ENCODE data around the gene SGTA.

Gene SGTA

DNA sequence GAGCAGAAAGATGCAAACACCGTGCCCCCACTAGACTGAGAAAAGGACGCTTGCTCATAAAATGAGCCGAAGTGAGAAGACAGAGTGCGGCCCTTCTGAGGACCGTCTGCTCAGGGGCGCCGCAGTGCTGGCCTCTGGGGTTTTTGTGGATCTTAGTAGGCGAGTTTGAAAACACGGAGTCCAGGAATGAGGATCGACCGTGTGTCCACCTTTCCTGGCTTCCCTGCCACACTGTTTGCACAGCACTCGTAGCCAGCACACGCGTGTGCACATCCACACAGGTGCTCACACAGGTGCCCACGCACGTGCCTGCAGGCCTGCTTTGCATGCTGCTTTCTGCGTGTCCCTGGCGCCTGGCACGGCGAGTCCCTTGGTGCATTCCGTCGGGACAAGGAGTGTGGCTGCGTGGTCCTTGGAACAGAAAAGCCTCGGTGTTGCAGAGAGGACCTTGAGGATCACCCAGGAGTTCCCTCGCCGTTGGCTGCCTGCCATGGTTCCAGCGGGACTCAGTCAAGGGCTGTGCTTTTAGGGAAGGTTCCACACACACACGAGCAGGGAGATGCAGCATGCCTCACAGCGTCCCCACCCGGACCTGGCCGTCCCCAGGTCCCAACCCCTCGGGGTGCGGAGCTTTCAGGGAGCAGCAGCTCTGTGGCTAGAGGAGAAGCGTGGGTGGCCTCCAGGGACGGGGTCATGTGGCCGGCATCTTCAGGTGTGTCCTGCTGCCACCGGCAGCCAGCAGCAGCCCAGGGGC, 26.5 kb upstream of the SGTA start:
- no peak for DNase-seq (ENCODE audit: low read depth)

DNA sequence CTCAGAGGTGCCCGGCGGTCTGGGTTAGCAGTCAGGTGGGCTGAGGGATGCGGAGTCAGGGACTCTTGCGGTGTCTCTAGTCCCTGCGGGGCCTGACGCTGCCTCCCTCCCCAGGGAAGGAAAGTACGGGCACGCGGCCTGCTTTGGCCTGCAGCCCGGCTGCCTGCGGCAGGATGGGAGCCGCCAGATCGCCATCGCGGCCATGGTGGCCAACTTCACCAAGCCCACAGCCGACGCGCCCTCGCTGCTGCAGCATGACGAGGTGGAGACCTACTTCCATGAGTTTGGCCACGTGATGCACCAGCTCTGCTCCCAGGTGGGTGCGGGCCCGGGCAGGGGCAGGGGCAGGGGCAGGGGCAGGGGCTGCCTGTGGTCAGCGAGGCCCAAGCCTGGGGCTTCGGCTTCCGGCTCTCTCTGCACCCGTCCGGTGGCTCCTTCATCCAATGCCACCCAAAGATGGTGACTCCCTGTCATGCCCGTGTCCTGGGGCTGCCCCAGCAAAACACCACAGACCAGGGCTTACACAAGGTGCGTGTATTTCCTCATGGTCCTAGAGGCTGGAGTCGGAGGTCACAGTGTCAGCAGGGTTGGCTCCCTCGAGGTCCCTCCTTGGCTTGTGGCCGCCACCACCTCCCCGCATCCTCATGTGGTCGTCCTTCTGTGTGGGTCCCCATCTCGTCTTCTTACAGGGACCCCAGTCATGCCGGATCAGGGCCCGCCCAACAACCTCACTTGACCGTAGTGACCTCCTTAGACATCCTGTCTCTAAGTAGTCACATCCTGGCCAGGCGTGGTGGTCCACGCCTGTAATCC, 25.3 kb upstream of the SGTA start:
- DNase-seq (ENCODE audit: low read depth): no peak

DNA sequence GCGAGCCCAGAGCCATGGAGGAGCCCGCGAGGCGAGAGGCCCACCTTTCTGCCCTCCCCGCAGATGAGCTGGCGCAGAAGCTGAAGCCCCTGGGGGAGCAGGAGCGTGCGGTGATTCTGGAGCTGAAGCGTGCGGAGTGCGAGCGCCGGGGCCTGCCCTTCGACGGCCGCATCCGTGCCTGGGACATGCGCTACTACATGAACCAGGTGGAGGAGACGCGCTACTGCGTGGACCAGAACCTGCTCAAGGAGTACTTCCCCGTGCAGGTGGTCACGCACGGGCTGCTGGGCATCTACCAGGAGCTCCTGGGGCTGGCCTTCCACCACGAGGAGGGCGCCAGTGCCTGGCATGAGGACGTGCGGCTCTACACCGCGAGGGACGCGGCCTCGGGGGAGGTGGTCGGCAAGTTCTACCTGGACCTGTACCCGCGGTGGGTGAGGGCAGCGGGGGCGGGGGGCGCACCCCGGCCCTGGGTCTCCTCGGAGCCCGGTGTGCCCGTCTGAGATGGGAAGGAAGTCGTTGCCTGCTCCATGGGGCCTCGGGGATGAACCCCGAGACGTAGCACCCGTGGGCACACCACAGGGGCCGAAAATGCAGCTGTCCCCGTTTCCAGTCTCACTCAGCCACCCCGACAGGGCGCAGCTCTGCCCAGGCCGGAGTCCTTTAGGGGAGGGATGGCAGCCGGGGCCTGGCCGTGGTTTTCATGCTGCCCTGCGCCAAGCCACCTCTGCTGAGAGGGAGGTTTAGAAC, 24.5 kb upstream of the SGTA start:
- DNase-seq (ENCODE audit: low read depth): no peak

DNA sequence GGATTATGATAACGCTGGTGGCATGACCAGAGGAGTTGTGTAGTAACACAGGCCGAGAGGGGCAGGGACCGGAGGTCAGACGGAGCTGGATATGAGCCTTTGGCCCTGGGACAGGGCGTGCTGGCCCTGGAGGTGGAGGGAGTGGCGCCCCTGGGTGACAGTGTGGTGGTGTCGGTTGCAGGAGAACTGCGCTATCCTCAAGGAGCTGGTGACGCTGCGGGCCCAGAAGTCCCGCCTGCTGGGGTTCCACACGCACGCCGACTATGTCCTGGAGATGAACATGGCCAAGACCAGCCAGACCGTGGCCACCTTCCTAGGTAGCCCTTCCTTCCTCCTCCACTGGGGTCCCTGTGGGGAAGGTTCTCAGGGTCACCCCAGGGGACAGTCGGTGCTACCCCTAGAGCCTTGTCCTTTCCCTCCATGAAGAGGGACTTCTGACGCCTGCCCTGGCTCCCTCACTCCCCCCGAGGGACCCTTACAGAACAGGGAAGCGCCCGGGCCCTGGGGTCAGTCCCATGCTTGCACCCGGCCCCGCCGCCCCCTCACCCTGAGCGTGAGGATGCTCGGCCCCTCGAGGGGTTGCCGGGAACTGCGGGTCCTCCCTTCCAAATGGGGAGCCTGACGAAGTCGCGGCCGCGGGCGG, 23.8 kb upstream of the SGTA start:
- no peak for DNase-seq (ENCODE audit: low read depth)

DNA sequence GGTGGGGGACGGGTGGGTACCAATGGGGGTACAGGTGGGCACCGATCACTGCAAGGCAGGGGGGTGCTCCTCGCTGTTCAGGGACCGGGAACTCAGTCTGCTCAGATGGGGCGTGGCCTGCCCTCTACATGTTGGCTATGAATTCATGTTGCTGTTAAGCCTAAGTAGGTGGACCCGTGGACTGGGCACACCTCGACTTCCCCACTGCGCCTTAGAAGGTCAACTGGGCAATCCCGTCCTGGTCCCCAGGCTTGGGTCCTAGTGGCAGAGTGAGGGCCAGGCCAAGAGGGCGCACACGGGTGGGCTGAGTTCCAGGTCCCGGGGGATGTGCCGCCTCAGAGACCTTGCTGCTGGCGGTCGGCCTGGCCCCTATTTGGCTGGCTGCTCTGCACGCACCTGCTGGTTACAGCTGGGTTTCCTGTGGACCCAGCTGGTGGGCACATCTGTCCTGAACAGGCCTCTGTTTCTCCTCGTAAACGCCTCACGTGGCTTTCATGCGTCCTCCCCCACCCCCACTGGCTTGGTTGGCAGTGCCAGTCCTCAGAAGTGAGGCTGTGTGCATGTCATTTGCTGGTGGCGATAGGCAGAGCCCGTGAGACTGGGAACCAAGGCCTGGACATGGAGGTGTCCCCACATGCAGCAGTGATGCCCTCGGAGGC, 23.0 kb upstream of the SGTA start:
- no peak for DNase-seq (ENCODE audit: low read depth)

DNA sequence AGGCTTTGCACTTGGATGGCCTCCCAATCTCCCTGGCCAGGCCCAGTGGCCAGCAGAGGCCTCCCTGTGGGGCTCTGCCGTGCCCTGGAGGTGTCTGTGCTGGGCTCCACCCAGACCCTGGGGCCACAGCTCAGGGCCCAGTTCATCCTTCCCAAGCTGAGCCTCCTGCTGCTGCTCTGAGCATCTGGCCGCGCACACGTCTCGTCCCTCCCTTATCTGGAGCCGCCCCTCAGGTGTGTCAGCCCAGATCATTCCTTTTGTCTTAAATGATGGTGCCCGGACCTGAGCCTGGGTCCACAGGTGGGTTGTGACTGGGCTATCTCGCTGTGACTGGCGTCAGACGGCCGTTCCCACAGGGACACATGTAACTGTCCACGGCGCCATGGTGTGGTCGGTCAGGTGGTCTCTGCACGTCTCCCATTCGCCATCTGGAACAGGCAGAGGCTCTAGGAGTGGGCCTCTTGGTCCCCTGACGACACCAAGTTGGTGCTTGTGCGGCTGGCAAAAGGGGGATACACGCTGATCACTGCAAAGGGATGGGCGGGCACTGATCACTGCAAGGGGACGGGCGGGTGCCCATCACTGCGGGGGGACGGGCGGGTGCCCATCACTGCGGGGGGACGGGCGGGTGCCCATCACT, 22.3 kb upstream of the SGTA start:
- DNase-seq (ENCODE audit: low read depth): no peak

DNA sequence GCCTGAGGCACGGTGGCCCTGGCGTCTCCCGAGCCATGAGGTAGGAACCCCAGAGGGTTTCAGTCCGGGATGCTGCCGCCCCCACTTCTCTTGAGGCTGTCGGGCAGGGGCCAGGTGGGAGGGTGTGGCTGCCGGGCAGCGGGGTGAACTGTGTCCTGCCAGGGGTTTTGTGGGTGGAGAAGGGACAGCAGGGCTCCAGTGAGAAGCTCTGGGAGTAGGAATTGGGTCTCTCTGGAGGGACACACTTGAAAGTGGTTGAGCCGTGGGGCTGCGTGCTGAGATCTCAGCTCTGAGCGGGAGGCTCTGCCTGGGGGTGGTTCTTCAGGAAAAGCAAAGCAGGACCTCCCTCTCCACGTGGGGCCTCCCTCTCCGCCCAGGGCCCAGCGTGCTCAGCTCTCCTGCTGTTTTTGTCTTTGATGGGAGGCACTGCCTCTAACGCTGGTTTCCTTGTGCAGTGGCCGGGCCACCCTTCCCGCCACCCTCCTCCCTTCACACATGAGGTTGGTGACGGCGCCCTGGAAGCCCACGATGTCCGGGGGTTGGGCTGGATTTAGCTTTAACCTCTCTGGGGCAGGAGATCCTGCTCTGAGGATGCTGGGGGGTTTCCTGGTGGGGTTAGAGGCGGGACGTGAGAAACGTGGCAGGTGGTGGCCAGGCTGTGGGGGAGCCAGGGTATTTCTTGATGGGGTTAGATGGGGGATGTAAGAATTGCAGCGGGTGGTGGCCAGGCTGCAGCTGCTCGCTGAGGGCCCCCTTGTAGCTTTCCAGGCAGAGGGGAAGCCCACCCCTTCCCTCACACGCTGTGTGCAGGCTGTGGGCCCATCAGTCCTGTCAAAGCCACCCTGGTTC, 21.3 kb upstream of the SGTA start:
- DNase-seq (ENCODE audit: low read depth): no peak

DNA sequence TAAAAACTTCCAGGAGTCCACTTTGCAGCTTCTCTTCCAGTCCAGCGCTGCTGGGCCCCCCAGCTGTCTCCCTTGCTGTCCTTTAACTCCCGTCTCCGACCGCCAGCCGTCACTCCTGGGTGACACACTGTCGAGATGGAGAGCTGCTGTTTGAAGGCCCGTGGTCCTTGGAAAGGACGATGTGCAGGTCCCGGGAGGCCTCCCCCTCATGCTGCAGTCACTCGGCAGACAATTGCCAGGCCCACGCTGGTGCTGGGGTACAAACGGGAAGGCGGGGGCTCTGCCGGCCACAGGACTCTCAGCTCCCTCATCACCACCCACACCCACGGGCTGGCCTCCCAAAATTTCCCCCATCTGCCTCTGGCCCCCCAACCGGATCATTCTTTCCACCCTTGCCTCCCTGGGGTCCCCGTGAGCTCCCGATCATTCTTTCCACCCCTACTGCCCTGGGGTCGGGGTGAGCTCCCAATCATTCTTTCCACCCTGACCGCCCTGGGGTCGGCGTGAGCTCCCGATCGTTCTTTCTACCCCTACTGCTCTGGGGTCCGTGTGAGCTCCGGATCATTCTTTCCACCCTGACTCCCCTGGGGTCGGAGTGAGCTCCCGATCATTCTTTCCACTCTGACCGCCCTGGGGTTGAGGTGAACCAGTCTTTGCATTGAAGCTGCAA, 20.5 kb upstream of the SGTA start:
- DNase-seq (ENCODE audit: low read depth): no peak

DNA sequence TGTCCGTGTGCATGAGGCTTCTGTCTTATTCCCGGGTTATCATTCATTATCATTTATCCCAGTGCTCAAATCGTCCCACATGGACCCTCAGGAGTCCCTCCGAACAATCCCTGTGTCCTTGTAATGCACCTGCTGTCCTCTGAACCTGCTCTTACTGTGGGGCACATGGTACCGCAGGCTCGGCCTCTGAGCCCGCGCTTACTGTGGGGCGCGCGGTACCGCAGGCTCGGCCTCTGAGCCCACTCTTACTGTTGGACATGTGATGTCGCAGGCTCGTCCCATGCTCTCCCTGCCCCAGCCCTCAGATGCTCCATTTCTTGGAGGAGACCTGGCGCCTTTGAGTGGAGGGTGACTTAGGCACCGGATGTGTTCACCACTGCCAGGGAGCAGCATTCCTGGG, 19.8 kb upstream of the SGTA start:
- no peak for DNase-seq (ENCODE audit: low read depth)

DNA sequence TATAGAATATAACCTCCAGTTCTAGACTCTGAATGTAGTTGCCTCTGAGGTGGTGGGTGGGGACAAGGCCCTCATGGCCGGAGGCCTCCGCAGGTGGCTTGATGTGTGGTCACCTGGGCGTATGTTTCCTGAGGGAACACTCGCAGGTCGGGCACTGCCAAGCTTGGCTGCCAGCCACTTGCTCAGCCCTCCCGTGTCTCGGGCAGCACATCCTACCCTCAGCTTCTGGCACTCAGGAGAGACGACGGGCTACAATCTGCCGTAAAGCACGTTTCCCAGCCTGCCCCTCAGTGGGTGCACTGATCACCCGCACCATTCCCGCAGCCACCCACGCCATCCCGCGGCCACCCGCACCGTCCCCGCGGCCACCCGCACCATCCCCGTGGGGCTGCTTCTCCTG, 17.4 kb upstream of the SGTA start:
- DNase-seq (ENCODE audit: low read depth): no peak

DNA sequence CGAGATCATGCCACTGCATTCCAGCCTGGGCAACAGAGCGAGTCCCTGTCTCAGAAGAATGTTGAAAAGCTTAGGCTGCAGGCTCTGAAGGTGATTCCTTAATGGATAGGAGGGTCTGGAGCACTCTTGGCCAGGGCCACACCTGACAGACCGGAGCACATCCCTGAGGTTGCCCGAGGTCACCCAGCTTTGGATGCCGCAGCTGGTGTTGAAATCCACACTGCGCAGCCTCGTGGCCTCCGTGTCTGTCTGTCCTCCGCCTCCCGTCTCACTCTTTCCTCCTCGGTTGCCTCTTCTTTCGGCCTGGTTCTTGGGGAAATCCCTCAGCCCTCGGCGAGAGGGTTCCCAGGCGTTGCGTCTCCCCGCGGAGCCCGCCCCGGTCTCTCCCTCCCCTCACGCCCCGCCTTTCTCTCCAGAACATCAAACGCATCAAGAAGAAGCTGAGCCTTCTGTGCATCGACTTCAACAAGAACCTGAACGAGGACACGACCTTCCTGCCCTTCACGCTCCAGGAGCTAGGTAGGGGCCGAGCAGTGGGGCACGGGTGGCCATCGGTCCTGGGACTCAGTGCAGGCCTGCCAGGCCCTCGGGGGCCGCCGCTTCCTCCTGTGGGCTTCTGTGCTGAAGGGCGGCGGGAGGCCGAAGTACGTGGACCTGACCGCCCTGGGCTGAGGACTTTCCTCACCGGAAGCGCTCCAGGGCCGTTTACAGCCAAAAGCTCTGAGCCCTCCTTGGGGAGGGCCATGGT, 16.4 kb upstream of the SGTA start:
- DNase-seq (ENCODE audit: low read depth): no peak

DNA sequence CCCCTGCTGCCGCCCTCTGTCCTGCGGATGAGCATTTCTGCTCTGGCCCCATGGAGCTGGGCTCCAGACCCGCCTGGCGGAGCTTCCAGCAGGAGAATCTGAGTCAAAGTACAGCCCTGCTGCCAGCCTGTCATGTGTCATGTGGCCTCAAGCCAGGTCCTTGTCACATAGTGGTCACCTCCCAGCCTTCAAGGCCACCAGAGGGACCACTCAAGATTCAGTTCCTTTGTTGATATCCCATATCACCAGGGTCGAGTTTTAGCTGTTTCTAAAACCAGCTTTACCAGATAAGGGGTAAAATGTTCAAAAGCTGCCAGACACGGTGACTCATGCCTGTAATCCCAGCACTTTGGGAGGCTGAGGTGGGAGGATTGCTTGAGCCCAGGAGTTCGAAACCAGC, 15.7 kb upstream of the SGTA start:
- no peak for DNase-seq (ENCODE audit: low read depth)

DNA sequence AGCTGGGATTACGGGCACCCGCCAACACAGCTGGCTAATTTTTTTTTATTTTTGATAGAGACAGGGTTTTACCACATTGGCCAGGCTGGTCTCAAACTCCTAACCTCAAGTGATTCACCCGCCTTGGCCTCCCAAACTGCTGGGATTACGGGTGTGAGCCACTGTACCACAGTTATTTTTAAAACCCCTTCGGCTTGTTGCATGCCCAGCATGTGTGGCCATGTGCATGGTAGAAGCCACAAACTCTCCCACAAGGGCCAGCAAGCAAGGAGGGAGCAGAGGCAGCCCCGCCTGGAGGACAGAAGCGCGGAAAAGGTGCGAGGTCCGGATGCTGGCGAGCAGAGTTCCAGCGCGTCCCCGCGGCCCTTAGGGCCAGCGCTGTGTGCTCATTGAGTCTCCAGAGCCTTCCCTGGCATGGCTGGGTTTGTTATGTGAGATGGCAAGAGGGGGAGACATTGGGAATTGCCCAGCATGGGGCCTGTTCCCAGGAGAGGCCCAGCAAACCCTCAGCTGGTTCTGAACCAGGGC, 15.1 kb upstream of the SGTA start:
- no peak for DNase-seq (ENCODE audit: low read depth)

DNA sequence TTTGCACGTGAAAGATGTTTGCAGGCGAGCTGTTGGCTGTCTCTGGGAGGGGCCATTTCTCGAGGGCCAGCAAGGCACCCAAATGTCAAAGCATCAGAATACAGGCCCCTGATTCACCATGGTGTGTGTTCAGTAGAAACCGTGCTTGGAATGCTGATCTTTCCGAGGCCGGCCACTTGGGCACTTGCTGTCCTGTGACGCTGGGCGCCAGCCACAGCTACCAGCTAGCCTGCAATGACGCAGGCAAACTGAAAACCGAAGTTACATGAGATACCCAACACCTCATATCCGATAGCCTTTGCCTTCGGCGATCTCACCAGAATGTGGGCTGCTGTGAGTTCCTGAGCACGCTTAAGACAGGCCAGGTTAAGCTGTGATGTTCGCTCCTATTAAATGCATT, 14.2 kb upstream of the SGTA start:
- no peak for DNase-seq (ENCODE audit: low read depth)

DNA sequence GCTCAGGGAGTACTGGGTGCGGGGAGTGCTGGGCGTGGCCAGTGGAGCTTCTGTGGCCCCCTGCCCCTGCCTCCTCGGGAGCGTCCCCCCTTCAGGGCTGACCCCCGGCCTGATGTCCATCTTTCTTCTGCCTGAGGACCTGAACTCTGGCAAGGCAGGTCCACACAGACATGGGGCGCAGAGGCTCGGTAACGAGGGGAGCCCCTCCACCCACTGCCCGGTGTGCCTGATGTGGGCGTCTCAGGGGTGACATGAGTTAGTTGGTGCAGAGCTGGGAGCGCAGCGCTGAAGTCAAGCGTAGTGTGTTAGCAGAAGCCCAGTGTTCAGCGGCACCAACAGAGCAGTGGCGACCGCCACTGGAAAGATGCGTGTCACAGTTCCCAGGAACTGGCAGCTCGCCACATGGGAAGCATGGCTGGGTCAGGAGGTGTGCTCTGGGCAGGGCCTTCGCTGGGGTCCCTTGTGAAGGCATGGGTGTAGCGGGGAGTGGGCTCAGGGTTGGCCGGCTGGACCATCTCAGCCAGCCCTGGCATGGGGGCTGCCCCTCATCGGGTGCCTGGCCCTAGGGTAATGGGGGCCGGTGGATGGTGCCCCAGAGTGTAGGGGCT, 13.7 kb upstream of the SGTA start:
- DNase-seq (ENCODE audit: low read depth): no peak

DNA sequence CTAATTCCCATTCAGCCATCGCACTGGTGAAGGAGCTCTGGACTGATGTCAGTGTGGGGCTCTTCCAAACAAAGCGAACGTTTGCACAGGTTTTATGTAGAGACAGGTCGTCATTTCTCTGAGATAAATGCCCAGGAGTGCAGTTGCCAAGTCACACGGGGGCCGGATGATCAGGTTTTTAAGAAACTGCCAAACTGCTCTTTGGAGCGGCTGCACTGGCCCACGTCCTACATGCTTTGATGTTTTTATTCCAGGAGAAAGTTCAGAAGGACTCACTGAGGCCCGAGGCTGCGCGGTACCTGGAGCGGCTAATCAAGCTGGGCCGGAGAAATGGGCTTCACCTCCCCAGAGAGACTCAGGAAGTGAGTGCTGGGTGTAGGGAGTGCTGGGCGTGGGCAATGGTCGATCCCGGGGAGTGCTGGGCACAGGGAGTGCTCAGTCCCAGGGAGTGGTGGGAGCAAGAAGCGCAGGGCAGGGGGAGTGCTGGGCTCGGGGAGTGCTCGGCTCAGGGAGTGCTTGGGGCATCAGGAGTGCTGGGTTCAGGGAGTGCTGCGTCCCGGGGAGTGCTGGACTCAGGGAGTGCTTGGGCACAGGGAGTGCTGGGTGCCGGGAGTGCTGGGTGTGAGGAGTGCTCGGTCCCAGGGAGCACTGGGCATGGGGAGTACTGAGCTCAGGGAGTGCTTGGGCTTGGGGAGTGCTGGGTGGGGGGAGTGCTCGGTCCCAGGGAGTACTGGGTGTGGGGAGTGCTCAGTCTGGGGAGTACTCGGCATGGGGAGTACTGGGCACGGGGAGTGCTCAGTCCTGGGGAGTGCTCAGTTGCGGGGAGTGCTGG, 13.0 kb upstream of the SGTA start:
- DNase-seq (ENCODE audit: low read depth): no peak

DNA sequence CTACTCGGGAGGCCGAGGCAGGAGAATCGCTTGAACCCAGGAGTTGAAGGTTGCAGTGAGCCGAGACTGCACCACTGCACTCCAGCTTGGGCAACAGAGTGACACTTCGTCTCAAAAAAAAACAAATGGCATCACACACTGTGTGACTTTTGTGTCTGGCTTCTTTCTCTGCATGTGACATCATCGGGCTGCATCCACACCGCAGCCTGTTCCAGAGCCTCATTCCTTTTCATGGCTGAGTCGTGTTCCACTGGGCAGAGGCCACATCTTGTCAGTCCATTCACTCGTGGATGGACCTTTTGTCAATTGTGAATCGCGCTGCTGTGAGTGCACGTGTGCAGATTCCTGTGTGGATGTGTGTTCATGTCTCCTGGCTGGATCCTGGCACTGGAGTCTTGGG, 10.5 kb upstream of the SGTA start:
- DNase-seq (ENCODE audit: low read depth): no peak

DNA sequence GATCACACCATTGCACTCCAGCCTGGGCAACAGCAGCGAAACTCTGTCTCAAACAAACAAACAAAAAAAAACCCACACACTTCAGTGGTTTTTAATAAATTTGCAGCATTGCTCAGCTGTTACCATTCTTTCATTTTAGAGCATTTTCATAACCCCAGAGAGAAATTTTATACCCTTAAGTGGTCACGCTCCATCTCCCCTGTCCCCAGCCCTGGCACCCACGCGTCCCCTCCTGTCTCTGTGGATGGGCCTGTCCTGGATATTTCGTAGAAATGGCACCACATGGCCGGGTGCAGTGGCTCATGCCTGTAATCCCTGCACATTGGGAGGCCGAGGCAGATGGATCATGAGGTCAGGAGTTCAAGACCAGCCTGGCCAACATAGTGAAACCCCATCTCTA, 10.1 kb upstream of the SGTA start:
- DNase-seq (ENCODE audit: low read depth): no peak

All from activated T-helper 1 cell treated with Interleukin-2 at 50 U/mL for 16 hours (primary cell).